ENCODE data around the gene HSPA1A. TPM values are rescaled to one million over a fixed set of nuclear protein-coding genes. Genes with fewer than 3 reads are reported as not detected.
"Not testable (repeated sequence)": the region's sequence is repeated elsewhere in the genome, so short reads cannot be mapped to it uniquely, and the experiment has no call there.

The HSPA1A gene
- total RNA-seq, 2 experiments from 2014 or later: 124 to 137 TPM

DNA sequence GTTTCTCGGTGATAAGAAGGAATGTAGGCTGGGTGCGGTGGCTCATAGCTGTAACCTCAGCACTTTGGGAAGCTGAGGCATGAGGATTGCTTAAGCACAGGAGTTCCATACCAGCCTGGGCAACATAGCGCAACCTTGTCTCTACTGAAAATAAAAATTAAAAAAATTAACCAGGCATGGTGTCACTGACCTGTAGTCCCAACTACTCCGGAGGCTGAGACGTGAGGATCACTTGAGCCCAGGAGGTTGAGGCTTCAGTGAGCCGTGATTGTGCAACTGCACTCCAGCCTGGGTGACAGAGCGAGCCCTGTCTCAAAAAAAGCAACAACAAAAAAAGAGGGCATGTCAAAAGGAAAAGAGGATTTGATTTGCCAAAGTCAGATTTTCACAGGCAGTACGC is 43.4 kb downstream of the HSPA1A start:
- no peaks in the 10 kb centered on the region for H3K9me3 Mint-ChIP-seq (ENCODE audit: low read depth)
- H3K27ac Mint-ChIP-seq: no peak overlapping the region
- DNase-seq: no peak
- CTCF ChIA-PET: no interaction called here
- H3K4me3 Mint-ChIP-seq: no peak overlapping the region
- no peaks in the 10 kb centered on the region for H3K27me3 Mint-ChIP-seq
- peaks cover 17% of the 10 kb centered on the region for H3K4me1 Mint-ChIP-seq
- H3K36me3 Mint-ChIP-seq: peaks cover 3% of the 10 kb centered on the region
- ATAC-seq: no peak

DNA sequence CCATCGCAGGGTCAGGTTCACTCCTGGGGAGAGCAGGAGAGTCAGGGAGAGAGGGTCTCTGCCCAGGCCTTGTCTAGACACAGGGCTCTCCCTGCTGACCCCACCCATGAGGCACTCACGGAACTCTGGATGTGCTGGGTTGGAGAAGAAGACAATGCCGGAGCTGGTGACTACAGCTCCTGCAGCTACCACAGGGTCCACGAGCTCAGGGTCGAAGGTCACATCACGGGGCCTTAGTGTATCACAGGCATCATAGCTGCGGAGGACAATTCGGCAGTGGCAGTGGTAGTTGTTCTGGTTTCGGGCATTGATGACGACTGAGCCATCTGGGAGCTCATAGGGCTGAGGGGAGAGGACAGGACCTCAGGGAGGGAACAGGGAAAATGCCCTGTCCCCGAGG is 44.6 kb downstream of the HSPA1A start:
- Mint-ChIP-seq H3K4me1 (peaks cover 19% of the 10 kb centered on the region), H3K9me3 (ENCODE audit: low read depth) (no peaks in the 10 kb centered on the region), H3K27me3 (no peaks in the 10 kb centered on the region), H3K36me3 (peaks cover 3% of the 10 kb centered on the region), H3K27ac (no peak overlapping the region), H3K4me3 (no peak overlapping the region)
- no peak for ATAC-seq
- CTCF ChIA-PET: interaction anchor here (1.4 kb wide), 1 partner anchor 29 kb away, joined by 3 read pairs; no protein-coding TSS in a partner anchor
- DNase-seq: no peak

DNA sequence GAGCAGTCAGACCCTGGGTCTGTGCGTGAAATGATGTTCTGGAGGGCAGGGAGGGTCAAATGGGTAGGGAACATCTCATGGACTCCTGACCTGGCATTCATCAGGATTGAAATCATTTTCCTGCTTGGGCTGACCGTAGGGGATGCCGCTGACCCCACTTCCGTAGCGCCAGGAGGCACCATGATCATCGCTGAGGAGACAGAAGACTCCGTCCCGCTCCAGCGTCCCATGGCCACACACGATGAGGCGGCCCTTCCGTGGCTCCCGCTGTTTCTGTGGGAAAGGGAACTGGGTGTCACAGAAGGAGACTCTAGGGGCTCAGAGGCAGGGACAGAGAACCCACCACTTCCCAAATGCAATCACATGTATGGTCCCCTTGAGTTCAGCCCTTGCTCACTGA is 45.0 kb downstream of the HSPA1A start:
- H3K27ac Mint-ChIP-seq: no peak overlapping the region
- DNase-seq: no peak
- CTCF ChIA-PET: interaction anchor here (1.4 kb wide), 1 partner anchor 29 kb away, joined by 3 read pairs; no protein-coding TSS in a partner anchor

DNA sequence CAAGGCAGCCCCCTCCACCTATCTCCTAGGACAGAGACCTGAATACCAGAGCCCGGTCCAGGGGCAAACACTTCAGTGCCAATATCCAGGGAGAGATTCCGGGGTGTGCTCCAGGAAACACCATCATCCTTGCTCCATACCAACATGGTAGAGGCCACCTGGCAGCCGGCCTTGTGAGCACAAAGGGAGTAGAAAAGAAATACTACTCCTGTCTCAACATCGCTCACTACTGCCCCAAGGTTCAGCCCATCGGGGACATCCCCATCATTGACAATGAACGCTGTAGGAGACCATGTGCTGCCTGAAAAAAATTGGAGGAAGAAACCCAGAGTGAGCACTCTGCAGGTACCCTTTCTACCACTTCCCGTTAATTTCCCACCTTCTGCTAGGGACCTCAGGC is 45.8 kb downstream of the HSPA1A start:
- H3K27ac Mint-ChIP-seq: no peak overlapping the region
- H3K27me3 Mint-ChIP-seq: no peaks in the 10 kb centered on the region
- CTCF ChIA-PET: no interaction called here
- peak overlapping the region; percentile 93 for H3K4me3 Mint-ChIP-seq
- H3K4me1 Mint-ChIP-seq: peaks cover 22% of the 10 kb centered on the region
- peaks cover 3% of the 10 kb centered on the region for H3K36me3 Mint-ChIP-seq
- H3K9me3 Mint-ChIP-seq (ENCODE audit: low read depth): no peaks in the 10 kb centered on the region
- DNase-seq (no peak), ATAC-seq (no peak)

More for the DNA sequence above, 45.0 kb downstream of the HSPA1A start:
- ATAC-seq: no peak
- no peak overlapping the region for H3K4me3 Mint-ChIP-seq
- H3K9me3 Mint-ChIP-seq (ENCODE audit: low read depth): no peaks in the 10 kb centered on the region
- H3K27me3 Mint-ChIP-seq: no peaks in the 10 kb centered on the region
- H3K4me1 Mint-ChIP-seq: peaks cover 22% of the 10 kb centered on the region
- peaks cover 3% of the 10 kb centered on the region for H3K36me3 Mint-ChIP-seq

DNA sequence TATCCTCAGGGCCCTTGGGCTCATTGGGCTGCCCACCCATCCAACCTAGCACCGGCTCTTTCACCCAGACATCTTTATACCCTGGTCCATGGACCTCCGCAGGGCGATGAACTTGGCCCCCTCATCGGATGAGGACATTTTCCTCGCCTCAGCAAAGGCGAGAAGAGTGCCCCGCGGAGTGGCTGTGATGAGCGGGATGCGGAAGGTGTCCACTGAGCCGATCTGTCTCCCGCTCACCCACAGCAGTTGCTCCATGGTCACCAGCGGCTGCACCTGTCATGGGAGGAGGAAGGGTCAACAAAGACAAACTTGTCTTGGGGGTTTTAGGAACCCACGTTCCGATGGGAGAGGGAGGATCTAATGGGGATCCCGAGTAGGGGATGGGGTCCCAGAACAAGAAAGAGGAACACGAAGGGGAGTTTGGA is 46.6 kb downstream of the HSPA1A start:
- H3K4me1 Mint-ChIP-seq: peaks cover 22% of the 10 kb centered on the region
- no peaks in the 10 kb centered on the region for H3K27me3 Mint-ChIP-seq
- DNase-seq (no peak), ATAC-seq (no peak)
- H3K36me3 Mint-ChIP-seq: peaks cover 3% of the 10 kb centered on the region
- CTCF ChIA-PET: interaction anchor here (1.2 to 2.8 kb wide), 6 partner anchors 9 to 205 kb away, joined by 3 to 10 read pairs (median 6); partner anchors contain the start of gene EHMT2
- H3K4me3 Mint-ChIP-seq: peak overlapping the region; percentile 93
- H3K9me3 Mint-ChIP-seq (ENCODE audit: low read depth): no peaks in the 10 kb centered on the region
- peak overlapping the region; percentile 90 for H3K27ac Mint-ChIP-seq

DNA sequence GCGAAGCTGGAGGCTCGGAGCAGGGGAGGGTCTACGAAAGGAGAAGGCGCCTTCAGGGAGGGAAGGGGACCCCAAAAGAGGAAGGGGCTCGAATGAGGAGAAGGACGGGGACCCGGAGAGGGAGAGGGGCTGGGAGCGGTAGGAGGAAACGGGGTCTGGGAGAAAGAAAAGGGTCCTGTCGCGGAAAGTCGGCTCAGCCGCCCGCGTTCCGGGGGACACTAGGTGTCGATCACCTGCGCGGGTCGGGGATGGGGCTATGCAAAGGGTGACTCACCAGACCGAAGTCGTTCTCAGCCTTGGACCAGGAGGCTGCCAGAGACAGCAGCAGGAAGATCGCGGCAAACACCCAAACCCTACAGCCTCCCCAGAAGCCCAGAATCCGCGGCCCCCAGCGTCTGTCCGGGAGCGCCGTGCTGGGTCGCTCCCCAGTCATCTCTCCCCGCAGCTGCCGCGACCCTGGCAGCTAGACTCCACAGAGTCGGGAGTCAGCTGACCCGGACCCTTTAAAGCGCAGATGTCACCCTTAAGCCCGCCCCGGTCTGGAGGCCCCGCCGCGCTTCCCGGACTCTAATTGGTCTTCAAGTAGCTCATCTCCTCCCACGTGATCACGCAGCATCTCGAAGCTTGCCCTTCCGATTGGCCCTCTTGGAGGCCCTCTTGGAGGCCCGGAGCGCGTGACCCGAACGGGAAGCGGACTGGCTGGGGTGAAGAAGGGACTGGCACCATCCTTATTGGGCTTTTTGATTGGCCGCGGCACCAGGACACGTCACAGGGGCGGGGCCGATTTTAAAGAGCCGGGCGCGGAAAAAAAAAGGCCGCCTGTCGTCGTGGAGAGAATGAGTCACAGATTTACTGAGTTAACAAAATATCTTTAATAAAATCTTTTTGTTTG is 47.2 kb downstream of the HSPA1A start, which contains the start of gene NEU1:
NEU1 (minus strand) TSS at position 478 of the 892 bp plus-strand sequence; CDS start at position 433, 45 bp downstream.
- peaks cover 3% of the 10 kb centered on the region for H3K36me3 Mint-ChIP-seq
- H3K4me1 Mint-ChIP-seq: peaks cover 22% of the 10 kb centered on the region
- H3K4me3 Mint-ChIP-seq: peak within 1 kb of the TSS; percentile 93
- ATAC-seq: peak; percentile 92
- CTCF ChIA-PET: interaction anchor here (0.6 to 2.8 kb wide), 12 partner anchors 10 to 266 kb away, joined by 3 to 10 read pairs (median 3); partner anchors contain the start of gene EHMT2
- H3K9me3 Mint-ChIP-seq (ENCODE audit: low read depth): no peaks in the 10 kb centered on the region
- H3K27ac Mint-ChIP-seq: peak within 1 kb of the TSS; percentile 90
- no peaks in the 10 kb centered on the region for H3K27me3 Mint-ChIP-seq
- peak; percentile 100 for DNase-seq

DNA sequence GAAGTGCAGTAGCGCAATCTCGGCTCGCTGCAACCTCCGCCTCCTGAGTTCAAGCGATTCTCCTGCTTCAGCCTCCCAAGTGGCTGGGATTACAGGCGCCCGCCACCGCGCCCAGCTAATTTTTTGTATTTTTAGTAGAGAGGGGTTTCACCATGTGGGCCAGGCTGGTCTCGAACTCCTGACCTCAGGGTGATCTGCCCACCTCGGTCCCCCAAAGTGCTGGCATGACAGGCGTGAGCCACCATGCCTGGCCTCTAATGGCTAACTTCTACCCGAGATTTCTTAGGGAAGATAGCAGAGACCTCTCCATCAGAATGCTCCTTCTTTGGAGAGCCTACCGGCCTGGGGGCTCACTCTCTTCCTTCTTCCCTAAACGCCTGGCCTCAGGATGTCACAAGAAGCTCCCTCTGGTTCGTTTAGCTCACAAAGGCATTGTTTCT is 48.8 kb downstream of the HSPA1A start:
- CTCF ChIA-PET: interaction anchor here (0.7 to 2.8 kb wide), 10 partner anchors 12 to 313 kb away, joined by 3 to 8 read pairs (median 4); partner anchors contain the start of genes EHMT2 and LY6G5C
- Mint-ChIP-seq H3K4me1 (peaks cover 22% of the 10 kb centered on the region), H3K4me3 (peak overlapping the region; percentile 93), H3K27ac (peak overlapping the region; percentile 90)
- not testable (repeated sequence) for DNase-seq; H3K27me3 Mint-ChIP-seq; H3K36me3 Mint-ChIP-seq; H3K9me3 Mint-ChIP-seq (ENCODE audit: low read depth); ATAC-seq

DNA sequence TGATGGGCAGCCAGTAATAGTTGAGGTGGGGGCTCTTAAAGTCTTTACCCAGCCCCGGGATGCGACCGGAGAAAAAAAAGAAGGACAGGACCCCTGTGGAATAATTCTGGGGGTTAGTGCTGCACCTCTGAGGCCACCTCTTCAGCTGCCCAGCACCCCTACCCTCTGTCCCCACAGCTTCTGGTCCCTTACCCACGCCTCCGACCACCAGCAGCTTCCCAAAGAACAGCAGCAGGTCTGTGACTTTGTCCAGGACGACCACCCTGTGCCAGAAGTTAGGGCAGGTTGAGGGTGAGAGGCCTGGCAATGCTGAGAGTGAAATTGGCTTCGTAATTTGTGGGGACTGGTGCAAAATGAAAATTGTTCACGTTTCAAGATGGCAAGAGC is 49.5 kb downstream of the HSPA1A start:
- H3K36me3 Mint-ChIP-seq: no peaks in the 10 kb centered on the region
- peaks cover 22% of the 10 kb centered on the region for H3K4me1 Mint-ChIP-seq
- no peak overlapping the region for H3K4me3 Mint-ChIP-seq
- ATAC-seq (no peak), DNase-seq (no peak)
- no peaks in the 10 kb centered on the region for H3K9me3 Mint-ChIP-seq (ENCODE audit: low read depth)
- H3K27me3 Mint-ChIP-seq: no peaks in the 10 kb centered on the region
- CTCF ChIA-PET: interaction anchor here (1.1 to 1.3 kb wide), 4 partner anchors 24 to 313 kb away, joined by 3 to 5 read pairs (median 4); partner anchors contain the start of gene EHMT2
- H3K27ac Mint-ChIP-seq: no peak overlapping the region

DNA sequence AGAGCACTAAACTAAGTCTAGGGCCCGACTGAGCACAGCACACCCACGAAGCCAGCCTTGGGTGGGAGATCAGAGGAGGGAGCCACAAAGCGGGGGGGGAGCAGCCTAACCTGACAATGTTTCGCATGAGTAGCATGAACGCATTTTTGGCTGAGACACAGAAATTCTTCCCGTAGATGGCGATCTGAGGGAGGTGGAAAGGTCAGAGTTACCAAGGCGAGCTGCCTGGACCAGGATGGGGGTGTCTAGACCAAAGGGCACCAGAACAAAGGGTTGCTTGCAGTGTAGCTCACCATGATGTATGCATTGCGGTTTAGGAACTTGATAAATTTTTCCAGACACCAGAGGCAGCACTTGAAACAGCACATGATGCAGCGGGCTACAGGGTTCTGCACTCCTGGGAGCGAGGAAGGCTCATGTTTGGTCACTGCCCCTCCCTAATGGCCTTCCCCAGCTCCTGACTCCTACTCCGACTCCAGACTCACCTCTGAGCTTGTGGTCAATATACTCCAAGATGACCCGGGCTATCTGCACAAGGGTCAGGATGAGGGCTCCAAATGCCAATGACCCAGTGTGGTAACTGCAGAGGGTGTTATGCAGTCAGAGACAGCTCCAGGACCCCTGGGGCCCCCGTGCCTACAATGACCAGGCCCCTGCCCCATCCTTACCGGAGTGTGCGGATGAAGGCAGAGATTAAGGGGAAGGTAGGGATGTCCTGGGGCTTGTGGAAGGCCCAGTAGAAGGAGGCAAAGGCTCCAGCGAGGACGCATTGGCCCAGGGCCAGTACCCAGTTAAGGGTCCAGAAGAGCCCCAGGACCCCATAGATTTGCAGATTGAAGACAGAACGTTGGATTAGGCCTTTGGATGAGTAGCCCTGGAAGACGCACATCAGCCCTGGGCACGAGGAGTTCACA is 50.1 kb downstream of the HSPA1A start:
- no peaks in the 10 kb centered on the region for H3K36me3 Mint-ChIP-seq
- peaks cover 22% of the 10 kb centered on the region for H3K4me1 Mint-ChIP-seq
- no peaks in the 10 kb centered on the region for H3K27me3 Mint-ChIP-seq
- no peak for ATAC-seq
- no peak for DNase-seq
- no peaks in the 10 kb centered on the region for H3K9me3 Mint-ChIP-seq (ENCODE audit: low read depth)
- H3K4me3 Mint-ChIP-seq: no peak overlapping the region
- CTCF ChIA-PET: interaction anchor here (1.3 kb wide), 1 partner anchor 23 kb away, joined by 3 read pairs; no protein-coding TSS in a partner anchor
- no peak overlapping the region for H3K27ac Mint-ChIP-seq

Other genes starting within 250 kb of the HSPA1A start
- gene LTA, start 243.3 kb upstream of the HSPA1A start, total RNA-seq: 10 to 100 TPM; 21.8 to 70.0 TPM
- 10 to 100 TPM; 58.8 to 65.1 TPM for gene TNF, start 240.0 kb upstream of the HSPA1A start, total RNA-seq
- gene LTB, start 233.1 kb upstream of the HSPA1A start, total RNA-seq: 100 to 1,000 TPM; 608 to 839 TPM
- 100 to 1,000 TPM in 1 of 2 experiments, 10 to 100 TPM in 1; 71.6 to 109 TPM for gene LST1, start 229.3 kb upstream of the HSPA1A start, total RNA-seq
- 100 to 1,000 TPM; 137 to 152 TPM for gene NCR3, start 222.5 kb upstream of the HSPA1A start, total RNA-seq
- 10 to 100 TPM; 47.4 to 63.4 TPM for gene AIF1, start 200.3 kb upstream of the HSPA1A start, total RNA-seq
- 100 to 1,000 TPM; 265 to 286 TPM for gene PRRC2A, start 194.8 kb upstream of the HSPA1A start, total RNA-seq
- gene BAG6, start 162.9 kb upstream of the HSPA1A start, total RNA-seq: 100 to 1,000 TPM; 243 to 245 TPM
- 1 to 10 TPM; 1.9 to 3.7 TPM for gene APOM, start 159.6 kb upstream of the HSPA1A start, total RNA-seq
- gene C6orf47, start 154.8 kb upstream of the HSPA1A start, total RNA-seq: 10 to 100 TPM; 24.7 to 27.2 TPM
- 10 to 100 TPM; 34.9 to 41.6 TPM for gene GPANK1, start 150.5 kb upstream of the HSPA1A start, total RNA-seq
- 100 to 1,000 TPM; 206 to 236 TPM for gene CSNK2B, start 149.5 kb upstream of the HSPA1A start, total RNA-seq
- gene LY6G5B, start 145.6 kb upstream of the HSPA1A start, total RNA-seq: 10 to 100 TPM; 16.1 to 25.0 TPM
- gene LY6G5C, start 134.5 kb upstream of the HSPA1A start, total RNA-seq: 1 to 10 TPM; 2.6 to 3.8 TPM
- gene ABHD16A, start 112.2 kb upstream of the HSPA1A start, total RNA-seq: 10 to 100 TPM; 49.0 to 56.7 TPM
- gene LY6G6F, start 108.7 kb upstream of the HSPA1A start, total RNA-seq: not detected
- gene LY6G6D, start 100.2 kb upstream of the HSPA1A start, total RNA-seq: not detected
- gene LY6G6C, start 93.8 kb upstream of the HSPA1A start, total RNA-seq: not detected
- gene MPIG6B, start 92.2 kb upstream of the HSPA1A start, total RNA-seq: under 1 TPM; 0.20 to 0.33 TPM
- gene DDAH2, start 86.2 kb upstream of the HSPA1A start, total RNA-seq: 10 to 100 TPM; 13.6 to 23.4 TPM
- gene CLIC1, start 79.0 kb upstream of the HSPA1A start, total RNA-seq: 100 to 1,000 TPM; 544 to 561 TPM
- 100 to 1,000 TPM in 1 of 2 experiments, 10 to 100 TPM in 1; 75.6 to 109 TPM for gene MSH5, start 75.5 kb upstream of the HSPA1A start, total RNA-seq
- 10 to 100 TPM; 12.8 to 19.2 TPM for gene SAPCD1, start 52.9 kb upstream of the HSPA1A start, total RNA-seq
- gene VWA7, start 38.2 kb upstream of the HSPA1A start, total RNA-seq: 1 to 10 TPM; 5.7 to 6.4 TPM
- gene VARS1, start 19.8 kb upstream of the HSPA1A start, total RNA-seq: 100 to 1,000 TPM; 107 to 140 TPM
- 100 to 1,000 TPM; 124 to 129 TPM for gene LSM2, start 8.6 kb upstream of the HSPA1A start, total RNA-seq
- 1 to 10 TPM; 2.9 to 3.1 TPM for gene HSPA1L, start 260 bp upstream of the HSPA1A start, total RNA-seq
- 10 to 100 TPM; 64.6 to 71.6 TPM for gene HSPA1B, start 12.2 kb downstream of the HSPA1A start, total RNA-seq
- gene NEU1, start 47.3 kb downstream of the HSPA1A start, total RNA-seq: 10 to 100 TPM; 13.0 to 21.5 TPM
- gene SLC44A4, start 63.5 kb downstream of the HSPA1A start, total RNA-seq: not detected
- 10 to 100 TPM; 78.7 to 79.0 TPM for gene EHMT2, start 82.2 kb downstream of the HSPA1A start, total RNA-seq
- gene ZBTB12, start 86.5 kb downstream of the HSPA1A start, total RNA-seq: 1 to 10 TPM; 1.5 to 3.3 TPM
- under 1 TPM; 0.61 to 0.80 TPM for gene C2, start 112.2 kb downstream of the HSPA1A start, total RNA-seq
- under 1 TPM in 1 of 2 experiments, not detected in 1; 0.12 TPM for gene CFB, start 130.6 kb downstream of the HSPA1A start, total RNA-seq
- gene NELFE, start 143.4 kb downstream of the HSPA1A start, total RNA-seq: 10 to 100 TPM; 75.7 to 79.7 TPM
- 10 to 100 TPM; 88.2 to 93.2 TPM for gene SKIC2, start 143.6 kb downstream of the HSPA1A start, total RNA-seq
- gene DXO, start 156.6 kb downstream of the HSPA1A start, total RNA-seq: 10 to 100 TPM; 17.4 to 18.7 TPM
- 1 to 10 TPM; 2.3 to 3.4 TPM for gene C4A, start 166.5 kb downstream of the HSPA1A start, total RNA-seq
- 1 to 10 TPM; 3.5 to 5.5 TPM for gene C4B, start 199.3 kb downstream of the HSPA1A start, total RNA-seq
- gene CYP21A2, start 222.9 kb downstream of the HSPA1A start, total RNA-seq: under 1 TPM in 1 of 2 experiments, not detected in 1; 0.15 TPM